ENCODE results near the gene VPS25. TPM values are rescaled to one million over a fixed set of nuclear protein-coding genes. Genes with fewer than 3 reads are reported as not detected.

VPS25 gene
- total and polyA plus RNA-seq, 4 donors = 39.6 to 106 (median 59.5) TPM

DNA sequence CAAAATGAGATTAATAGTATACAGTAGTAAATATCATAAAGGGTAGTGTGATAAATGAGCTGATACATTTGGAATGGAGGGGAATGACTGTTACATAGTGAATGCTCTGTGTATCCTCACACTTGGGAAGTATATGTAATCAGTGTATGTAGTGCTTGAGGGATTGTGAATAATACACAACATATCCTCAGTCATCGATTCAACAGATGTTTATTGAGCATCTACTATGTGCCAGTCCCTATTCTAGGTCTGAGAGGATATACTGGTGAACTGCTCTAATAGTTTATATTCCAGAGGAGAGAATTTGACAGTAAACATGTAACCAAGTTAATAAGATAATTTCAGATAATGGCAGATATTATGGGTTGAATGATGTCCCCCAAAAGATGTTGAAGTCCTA, 54.2 kb downstream of the VPS25 start:
- H3K4me3 ChIP-seq (ENCODE audit: low read depth, low read length) = no peak overlapping the region
- no CpG with 5 or more reads among the region's 1 CpG for WGBS (ENCODE audit: insufficient coverage)
- no peaks in the 10 kb centered on the region for H3K36me3 ChIP-seq (ENCODE audit: control insufficient read depth, insufficient read depth, low read length)
- H3K27me3 ChIP-seq (ENCODE audit: control insufficient read depth, insufficient read depth, low read length) = no peaks in the 10 kb centered on the region
- no peak overlapping the region for H3K27ac ChIP-seq (ENCODE audit: low read depth, low read length)
- no peak for DNase-seq (ENCODE audit: low read depth in 4 of 6, low spot score in 6 of 6)
- no peaks in the 10 kb centered on the region for H3K9me3 ChIP-seq (ENCODE audit: control insufficient read depth, insufficient read depth, low read length)
- H3K4me1 ChIP-seq (ENCODE audit: control insufficient read depth, insufficient read depth, low read length) = peaks cover 18% of the 10 kb centered on the region

Small RNA genes lying within 50 kb of the gene (small RNA-seq; reads per million reads assigned to genes)
- not detected for gene HMGN2P15 (ENCODE audit: low replicate concordance)
- not detected for gene MIR6781 (ENCODE audit: low replicate concordance)

Other genes with a start within 250 kb of the VPS25 start
- gene NAGLU, start 237.2 kb upstream of the VPS25 start, total RNA-seq = 10 to 100 TPM; 13.0 to 24.2 TPM
- gene NAGLU, start 237.2 kb upstream of the VPS25 start, polyA plus RNA-seq (ENCODE audit: insufficient read length in 2 of 2) = 10 to 100 TPM; 17.2 to 23.4 TPM
- gene HSD17B1, start 220.5 kb upstream of the VPS25 start, total RNA-seq = 1 to 10 TPM in 1 of 2 donors, under 1 TPM in 1; 0.69 to 5.2 TPM
- gene HSD17B1, start 220.5 kb upstream of the VPS25 start, polyA plus RNA-seq (ENCODE audit: insufficient read length in 2 of 2) = 1 to 10 TPM; 5.2 to 6.8 TPM
- 10 to 100 TPM; 12.8 to 25.7 TPM for gene COASY, start 211.3 kb upstream of the VPS25 start, total RNA-seq
- gene COASY, start 211.3 kb upstream of the VPS25 start, polyA plus RNA-seq (ENCODE audit: insufficient read length in 2 of 2) = 10 to 100 TPM; 44.8 to 49.7 TPM
- gene MLX, start 206.3 kb upstream of the VPS25 start, total RNA-seq = 10 to 100 TPM; 20.3 to 23.7 TPM
- 10 to 100 TPM; 36.7 to 45.4 TPM for gene MLX, start 206.3 kb upstream of the VPS25 start, polyA plus RNA-seq (ENCODE audit: insufficient read length in 2 of 2)
- 1 to 10 TPM; 5.9 to 10.0 TPM for gene PSMC3IP, start 195.7 kb upstream of the VPS25 start, total RNA-seq
- 10 to 100 TPM; 18.3 to 24.1 TPM for gene PSMC3IP, start 195.7 kb upstream of the VPS25 start, polyA plus RNA-seq (ENCODE audit: insufficient read length in 2 of 2)
- gene RETREG3, start 164.1 kb upstream of the VPS25 start, total RNA-seq = 10 to 100 TPM; 41.1 to 50.4 TPM
- 10 to 100 TPM; 30.0 to 41.7 TPM for gene RETREG3, start 164.1 kb upstream of the VPS25 start, polyA plus RNA-seq (ENCODE audit: insufficient read length in 2 of 2)
- 10 to 100 TPM; 17.0 to 42.9 TPM for gene TUBG1, start 163.8 kb upstream of the VPS25 start, total RNA-seq
- 10 to 100 TPM; 56.9 to 67.4 TPM for gene TUBG1, start 163.8 kb upstream of the VPS25 start, polyA plus RNA-seq (ENCODE audit: insufficient read length in 2 of 2)
- gene TUBG2, start 114.2 kb upstream of the VPS25 start, total RNA-seq = 10 to 100 TPM; 21.1 to 26.9 TPM
- gene TUBG2, start 114.2 kb upstream of the VPS25 start, polyA plus RNA-seq (ENCODE audit: insufficient read length in 2 of 2) = 10 to 100 TPM; 62.2 to 85.6 TPM
- gene PLEKHH3, start 96.5 kb upstream of the VPS25 start, total RNA-seq = 10 to 100 TPM in 1 of 2 donors, 1 to 10 TPM in 1; 5.5 to 23.7 TPM
- gene PLEKHH3, start 96.5 kb upstream of the VPS25 start, polyA plus RNA-seq (ENCODE audit: insufficient read length in 2 of 2) = 10 to 100 TPM; 16.9 to 26.4 TPM
- gene CCR10, start 91.6 kb upstream of the VPS25 start, total RNA-seq = 1 to 10 TPM; 1.3 to 4.4 TPM
- 1 to 10 TPM; 2.7 to 5.2 TPM for gene CCR10, start 91.6 kb upstream of the VPS25 start, polyA plus RNA-seq (ENCODE audit: insufficient read length in 2 of 2)
- 10 to 100 TPM; 19.8 to 70.9 TPM for gene CNTNAP1, start 90.9 kb upstream of the VPS25 start, total RNA-seq
- 10 to 100 TPM; 55.1 to 62.9 TPM for gene CNTNAP1, start 90.9 kb upstream of the VPS25 start, polyA plus RNA-seq (ENCODE audit: insufficient read length in 2 of 2)
- 10 to 100 TPM; 28.7 to 42.5 TPM for gene EZH1, start 28.4 kb upstream of the VPS25 start, total RNA-seq
- 10 to 100 TPM; 43.0 to 53.5 TPM for gene EZH1, start 28.4 kb upstream of the VPS25 start, polyA plus RNA-seq (ENCODE audit: insufficient read length in 2 of 2)
- gene RAMP2, start 12.2 kb upstream of the VPS25 start, total RNA-seq = 100 to 1,000 TPM in 1 of 2 donors, 10 to 100 TPM in 1; 25.2 to 106 TPM
- gene RAMP2, start 12.2 kb upstream of the VPS25 start, polyA plus RNA-seq (ENCODE audit: insufficient read length in 2 of 2) = 100 to 1,000 TPM in 1 of 2 donors, 10 to 100 TPM in 1; 79.3 to 100 TPM
- 10 to 100 TPM in 1 of 2 donors, 1 to 10 TPM in 1; 3.5 to 11.2 TPM for gene WNK4, start 7.2 kb downstream of the VPS25 start, total RNA-seq
- gene WNK4, start 7.2 kb downstream of the VPS25 start, polyA plus RNA-seq (ENCODE audit: insufficient read length in 2 of 2) = 10 to 100 TPM in 1 of 2 donors, 1 to 10 TPM in 1; 1.9 to 14.1 TPM
- gene COA3, start 25.3 kb downstream of the VPS25 start, total RNA-seq = 100 to 1,000 TPM in 1 of 2 donors, 10 to 100 TPM in 1; 83.3 to 152 TPM
- gene COA3, start 25.3 kb downstream of the VPS25 start, polyA plus RNA-seq (ENCODE audit: insufficient read length in 2 of 2) = 100 to 1,000 TPM; 126 to 127 TPM
- 1 to 10 TPM in 1 of 2 donors, under 1 TPM in 1; 0.50 to 1.3 TPM for gene CNTD1, start 25.4 kb downstream of the VPS25 start, total RNA-seq
- gene CNTD1, start 25.4 kb downstream of the VPS25 start, polyA plus RNA-seq (ENCODE audit: insufficient read length in 2 of 2) = 1 to 10 TPM; 1.3 to 2.8 TPM
- 10 to 100 TPM; 72.9 to 87.0 TPM for gene BECN1, start 50.8 kb downstream of the VPS25 start, total RNA-seq
- 10 to 100 TPM; 60.5 to 65.1 TPM for gene BECN1, start 50.8 kb downstream of the VPS25 start, polyA plus RNA-seq (ENCODE audit: insufficient read length in 2 of 2)
- gene PSME3, start 59.9 kb downstream of the VPS25 start, total RNA-seq = 10 to 100 TPM; 55.8 to 59.2 TPM
- 10 to 100 TPM; 96.6 to 98.5 TPM for gene PSME3, start 59.9 kb downstream of the VPS25 start, polyA plus RNA-seq (ENCODE audit: insufficient read length in 2 of 2)
- 1 to 10 TPM; 1.2 to 1.3 TPM for gene AOC2, start 71.1 kb downstream of the VPS25 start, total RNA-seq
- gene AOC2, start 71.1 kb downstream of the VPS25 start, polyA plus RNA-seq (ENCODE audit: insufficient read length in 2 of 2) = 1 to 10 TPM; 3.3 to 4.1 TPM
- 1 to 10 TPM; 2.7 to 6.2 TPM for gene AOC3, start 77.8 kb downstream of the VPS25 start, total RNA-seq
- 1 to 10 TPM; 2.9 to 3.0 TPM for gene AOC3, start 77.8 kb downstream of the VPS25 start, polyA plus RNA-seq (ENCODE audit: insufficient read length in 2 of 2)
- gene G6PC1, start 127.3 kb downstream of the VPS25 start, total RNA-seq = under 1 TPM in 1 of 2 donors, not detected in 1; 0.06 TPM
- under 1 TPM; 0.05 to 0.11 TPM for gene G6PC1, start 127.3 kb downstream of the VPS25 start, polyA plus RNA-seq (ENCODE audit: insufficient read length in 2 of 2)
- gene AARSD1, start 191.0 kb downstream of the VPS25 start, total RNA-seq = 10 to 100 TPM; 20.8 to 34.6 TPM
- 10 to 100 TPM; 69.2 to 91.2 TPM for gene AARSD1, start 191.0 kb downstream of the VPS25 start, polyA plus RNA-seq (ENCODE audit: insufficient read length in 2 of 2)
- gene PTGES3L, start 206.6 kb downstream of the VPS25 start, total RNA-seq = 1 to 10 TPM; 1.5 to 1.8 TPM
- gene PTGES3L, start 206.6 kb downstream of the VPS25 start, polyA plus RNA-seq (ENCODE audit: insufficient read length in 2 of 2) = 1 to 10 TPM; 6.6 to 8.2 TPM
- 10 to 100 TPM; 12.2 to 12.5 TPM for gene RUNDC1, start 207.1 kb downstream of the VPS25 start, total RNA-seq
- gene RUNDC1, start 207.1 kb downstream of the VPS25 start, polyA plus RNA-seq (ENCODE audit: insufficient read length in 2 of 2) = 10 to 100 TPM; 21.0 to 21.3 TPM
- 1,000 to 10,000 TPM in 1 of 2 donors, 100 to 1,000 TPM in 1; 670 to 1,375 TPM for gene RPL27, start 225.0 kb downstream of the VPS25 start, total RNA-seq
- 1,000 to 10,000 TPM in 1 of 2 donors, 100 to 1,000 TPM in 1; 939 to 1,002 TPM for gene RPL27, start 225.0 kb downstream of the VPS25 start, polyA plus RNA-seq (ENCODE audit: insufficient read length in 2 of 2)
- 10 to 100 TPM in 1 of 2 donors, 1 to 10 TPM in 1; 8.5 to 32.5 TPM for gene IFI35, start 233.3 kb downstream of the VPS25 start, total RNA-seq
- gene IFI35, start 233.3 kb downstream of the VPS25 start, polyA plus RNA-seq (ENCODE audit: insufficient read length in 2 of 2) = 10 to 100 TPM in 1 of 2 donors, 1 to 10 TPM in 1; 9.2 to 12.9 TPM
- gene VAT1, start 248.9 kb downstream of the VPS25 start, total RNA-seq = 100 to 1,000 TPM in 1 of 2 donors, 10 to 100 TPM in 1; 80.8 to 139 TPM
- gene VAT1, start 248.9 kb downstream of the VPS25 start, polyA plus RNA-seq (ENCODE audit: insufficient read length in 2 of 2) = 100 to 1,000 TPM; 225 to 239 TPM